HFFc6 (cell line): ENCODE data around the gene SYMPK. TPM values are rescaled to one million over a fixed set of nuclear protein-coding genes. Genes with fewer than 3 reads are reported as not detected.

Experiments
- DNase-seq: peaks from one replicate; pipeline ENCODE4 v3.0.0-alpha.2; 2018
- H3K27ac Mint-ChIP-seq: 2 replicates; pipeline ENCODE4 v1.8.0; 2020; ENCODE audit warnings: mild to moderate bottlenecking, mixed read lengths
- H3K27me3 Mint-ChIP-seq: 2 replicates; pipeline ENCODE4 v1.8.0; 2021; ENCODE audit warnings: mild to moderate bottlenecking, moderate library complexity, mixed read lengths; ENCODE audit not compliant: insufficient read depth
- H3K36me3 Mint-ChIP-seq: 2 replicates; pipeline ENCODE4 v1.8.0; 2021; ENCODE audit warnings: low read depth, mixed read lengths
- H3K4me1 Mint-ChIP-seq: 2 replicates; pipeline ENCODE4 v1.8.0; 2020; ENCODE audit warnings: low read depth, mixed read lengths
- H3K4me3 Mint-ChIP-seq: 2 replicates; pipeline ENCODE4 v1.8.0; 2020; ENCODE audit warnings: mild to moderate bottlenecking, moderate library complexity, mixed read lengths
- H3K9me3 Mint-ChIP-seq: 2 replicates; pipeline ENCODE4 v1.8.0; 2020; ENCODE audit warnings: mild to moderate bottlenecking, mixed read lengths
- total RNA-seq, 6 experiments: library from RNA; stranded (reverse); fragmentation: NEBNext Ultra II Directional; extraction: Animal tissue kit (Norgen Biotek cat#: 25700); gene quantifications; 2 replicates in 1 of 6; 3 replicates in 5 of 6; pipeline ENCODE4 v1.2.3, GENCODE V29; 2021
- TF ChIP-seq, protein P1 (sequence below): fragments of 200-600 bp; sonication (generic); IDR thresholded peaks from 2 replicates; pipeline ENCODE4 v1.5.0; 2021; ENCODE audit warnings: antibody characterized with exemption, mild to moderate bottlenecking

The SYMPK gene
- total RNA-seq, 6 experiments from 2014 or later: 59.6 to 74.8 (median 66.0) TPM

DNA sequence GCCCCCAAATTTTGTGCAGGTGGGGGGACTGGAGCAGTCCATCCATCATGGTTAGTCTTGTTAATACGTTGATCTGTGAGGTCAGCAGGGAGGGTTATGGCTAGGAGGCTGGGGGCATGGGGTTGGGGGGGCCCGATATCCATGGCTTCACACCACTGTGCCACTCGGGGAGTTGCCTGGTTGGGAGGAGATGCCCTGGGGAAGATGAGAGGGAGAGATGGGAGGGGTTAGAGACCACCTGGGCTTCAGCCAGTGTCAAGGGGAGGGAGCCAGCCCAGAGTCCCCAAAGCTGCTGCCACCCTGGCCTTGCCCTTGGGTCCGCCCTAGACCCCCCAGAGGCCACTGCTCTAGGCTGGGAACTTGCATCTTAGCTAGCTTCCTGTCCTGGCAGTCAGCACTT lies 78.9 kb downstream of the SYMPK start:
- peaks cover 35% of the 10 kb centered on the region for H3K4me1 Mint-ChIP-seq
- no peak for DNase-seq
- peak overlapping the region; percentile 83 for H3K4me3 Mint-ChIP-seq
- H3K27ac Mint-ChIP-seq: peak overlapping the region; percentile 99
- H3K27me3 Mint-ChIP-seq: peaks cover 4% of the 10 kb centered on the region; the same call in 1 of the 2 replicates
- peaks cover 30% of the 10 kb centered on the region for H3K36me3 Mint-ChIP-seq
- no peaks in the 10 kb centered on the region for H3K9me3 Mint-ChIP-seq
- TF ChIP-seq, protein P1, sequence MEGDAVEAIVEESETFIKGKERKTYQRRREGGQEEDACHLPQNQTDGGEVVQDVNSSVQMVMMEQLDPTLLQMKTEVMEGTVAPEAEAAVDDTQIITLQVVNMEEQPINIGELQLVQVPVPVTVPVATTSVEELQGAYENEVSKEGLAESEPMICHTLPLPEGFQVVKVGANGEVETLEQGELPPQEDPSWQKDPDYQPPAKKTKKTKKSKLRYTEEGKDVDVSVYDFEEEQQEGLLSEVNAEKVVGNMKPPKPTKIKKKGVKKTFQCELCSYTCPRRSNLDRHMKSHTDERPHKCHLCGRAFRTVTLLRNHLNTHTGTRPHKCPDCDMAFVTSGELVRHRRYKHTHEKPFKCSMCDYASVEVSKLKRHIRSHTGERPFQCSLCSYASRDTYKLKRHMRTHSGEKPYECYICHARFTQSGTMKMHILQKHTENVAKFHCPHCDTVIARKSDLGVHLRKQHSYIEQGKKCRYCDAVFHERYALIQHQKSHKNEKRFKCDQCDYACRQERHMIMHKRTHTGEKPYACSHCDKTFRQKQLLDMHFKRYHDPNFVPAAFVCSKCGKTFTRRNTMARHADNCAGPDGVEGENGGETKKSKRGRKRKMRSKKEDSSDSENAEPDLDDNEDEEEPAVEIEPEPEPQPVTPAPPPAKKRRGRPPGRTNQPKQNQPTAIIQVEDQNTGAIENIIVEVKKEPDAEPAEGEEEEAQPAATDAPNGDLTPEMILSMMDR: no peak

DNA sequence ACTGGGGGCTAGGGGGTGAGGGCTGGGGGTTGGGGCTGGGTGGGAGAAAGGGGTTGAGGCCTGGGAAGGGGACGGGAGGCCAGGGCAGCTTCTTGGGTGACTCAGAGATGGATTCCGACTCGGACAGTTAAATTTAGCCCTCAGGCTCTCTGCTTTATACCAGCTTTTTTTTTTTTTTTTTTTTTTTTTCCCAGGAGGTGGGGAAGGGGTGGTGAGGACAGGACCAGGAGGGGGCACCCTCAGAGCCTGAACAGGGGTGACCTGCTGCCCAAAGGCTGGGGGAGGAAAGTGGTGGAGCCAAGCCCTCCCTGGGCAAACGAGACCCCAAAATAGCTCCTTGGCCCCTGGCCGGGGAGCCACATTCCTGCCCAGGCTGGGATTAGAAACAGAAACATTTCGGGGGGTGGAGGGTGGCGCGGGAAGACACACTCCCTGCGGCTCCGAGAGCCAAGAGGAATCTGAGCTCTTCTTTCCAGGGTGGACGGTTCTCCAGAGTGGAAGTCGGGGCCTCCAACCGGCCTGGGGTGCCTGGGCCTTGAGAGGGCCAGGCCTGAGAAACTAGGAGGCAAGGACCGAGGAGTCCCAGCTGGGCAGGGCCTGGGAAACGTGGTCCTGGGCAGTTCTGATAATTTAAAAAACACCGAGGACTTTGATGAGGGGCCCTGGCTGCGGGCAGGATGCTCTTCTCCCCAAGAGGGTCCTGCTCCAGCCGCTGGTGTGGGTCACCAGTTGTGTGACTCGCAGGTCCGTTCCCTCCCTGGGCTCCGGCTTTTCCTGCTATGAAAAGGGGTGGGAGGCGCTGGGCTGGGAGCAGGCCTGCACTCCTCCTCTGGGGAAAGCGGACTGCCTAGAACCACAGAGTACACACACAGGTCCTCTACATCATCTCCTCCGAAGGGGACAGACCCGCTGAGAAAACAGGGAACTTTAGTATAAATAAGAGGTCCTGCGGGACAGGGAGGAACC lies 79.8 kb downstream of the SYMPK start:
- Mint-ChIP-seq H3K27me3 (peaks cover 4% of the 10 kb centered on the region; the same call in 1 of the 2 replicates), H3K27ac (peak overlapping the region; percentile 99), H3K4me3 (peak overlapping the region; percentile 83), H3K36me3 (peaks cover 29% of the 10 kb centered on the region), H3K4me1 (peaks cover 35% of the 10 kb centered on the region), H3K9me3 (no peaks in the 10 kb centered on the region)
- DNase-seq: peak; percentile 82
- TF ChIP-seq, protein P1: peak; percentile 50

DNA sequence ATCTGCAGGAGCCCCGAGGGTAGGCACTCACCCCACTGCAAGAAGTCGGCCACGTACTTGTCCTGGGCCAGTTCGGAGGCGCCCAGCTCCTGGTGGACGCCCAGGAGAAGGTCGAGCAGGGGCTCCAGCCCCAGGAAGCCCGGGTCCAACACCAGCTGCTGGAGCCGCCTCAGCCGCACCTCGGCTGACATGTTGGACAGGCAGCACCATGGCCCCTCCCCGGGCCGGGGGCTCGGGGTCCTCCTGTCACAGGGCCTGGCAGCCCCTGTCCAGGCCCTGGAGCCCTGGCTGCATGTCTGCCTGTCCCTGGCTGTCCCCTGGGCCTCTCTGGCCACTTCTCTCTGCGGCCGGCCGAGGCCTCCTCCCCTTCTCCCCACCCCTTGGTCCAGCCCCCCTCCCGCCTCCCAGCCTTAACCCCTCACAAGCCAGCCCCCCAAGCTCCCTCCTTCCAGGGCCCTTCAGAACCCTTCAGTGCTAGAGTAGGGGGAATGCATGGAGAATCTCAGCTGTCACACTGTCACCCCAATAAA lies 80.7 kb downstream of the SYMPK start, which contains the start of gene DMPK:
Gene DMPK (minus strand): TSS at position 329 of the 530 bp plus-strand sequence. CDS start 138 bp downstream, at position 191.
- Mint-ChIP-seq H3K27ac (peak within 1 kb of the TSS; percentile 99), H3K4me1 (peaks cover 35% of the 10 kb centered on the region), H3K9me3 (no peaks in the 10 kb centered on the region), H3K4me3 (peak within 1 kb of the TSS; percentile 83), H3K27me3 (peaks cover 4% of the 10 kb centered on the region; the same call in 1 of the 2 replicates), H3K36me3 (peaks cover 21% of the 10 kb centered on the region)
- TF ChIP-seq, protein P1: no peak
- no peak for DNase-seq

DNA sequence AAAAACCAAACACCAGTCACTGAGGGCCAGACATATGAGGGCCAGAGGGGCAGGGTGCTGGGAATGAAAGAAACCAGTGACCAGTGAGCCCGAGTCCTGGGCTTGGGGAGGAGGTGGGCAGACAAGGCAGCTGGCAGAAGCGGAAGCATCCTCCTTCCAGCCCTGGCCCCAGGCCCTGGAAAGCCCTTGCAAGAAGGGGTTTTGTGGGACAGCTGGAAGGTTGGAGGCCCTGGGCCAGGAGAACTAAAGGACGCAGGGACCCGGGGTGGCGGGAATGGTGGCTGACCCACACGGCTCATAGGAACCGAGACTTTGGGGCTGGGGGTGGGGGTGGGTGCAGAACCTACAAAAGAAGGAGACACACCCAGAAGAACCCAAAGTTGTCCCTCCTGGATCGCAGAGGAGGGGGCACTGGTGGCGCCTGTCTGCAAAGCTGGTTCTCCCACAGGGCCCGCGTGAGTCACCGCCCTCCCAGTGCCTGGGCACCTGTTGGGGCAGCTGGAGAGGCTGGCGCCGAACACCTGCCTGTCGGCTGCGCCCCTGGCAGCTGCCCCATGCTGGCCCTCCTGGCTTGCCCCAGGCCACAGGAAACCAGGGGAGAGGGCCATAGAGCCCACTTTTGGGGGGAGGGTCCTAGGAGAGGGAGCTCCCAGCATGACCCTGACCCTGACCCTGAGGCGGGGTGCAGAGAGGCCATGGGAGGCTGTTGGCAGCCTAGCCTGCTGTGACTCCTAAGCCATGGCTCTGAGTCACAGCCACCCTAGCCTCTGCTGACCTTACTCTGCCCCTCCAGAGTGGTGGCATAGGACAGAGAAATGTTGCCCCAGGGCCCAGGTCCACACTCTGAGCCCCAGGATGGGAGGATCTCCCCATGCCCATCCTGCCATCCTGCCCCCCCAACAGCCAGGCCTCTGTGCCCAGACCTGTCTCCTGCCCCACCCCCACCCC lies 81.5 kb downstream of the SYMPK start:
- H3K36me3 Mint-ChIP-seq: peaks cover 28% of the 10 kb centered on the region
- DNase-seq: no peak
- peaks cover 4% of the 10 kb centered on the region; the same call in 1 of the 2 replicates for H3K27me3 Mint-ChIP-seq
- no peaks in the 10 kb centered on the region for H3K9me3 Mint-ChIP-seq
- TF ChIP-seq, protein P1: no peak
- peak overlapping the region; percentile 83 for H3K4me3 Mint-ChIP-seq
- H3K4me1 Mint-ChIP-seq: peaks cover 35% of the 10 kb centered on the region
- peak overlapping the region; percentile 77 for H3K27ac Mint-ChIP-seq
